BLaER1 (cell line): ENCODE measurements around the gene TSPAN7.

Source experiments
- H3K27ac ChIP-seq: shearing (Covaris generic); formaldehyde crosslinking; 2 replicates; pipeline ENCODE4 v1.8.1; 2022
- H3K27me3 ChIP-seq: shearing (Covaris generic); formaldehyde crosslinking; 2 replicates; pipeline ENCODE4 v1.8.1; 2022
- H3K36me3 ChIP-seq: shearing (Covaris generic); formaldehyde crosslinking; 2 replicates; pipeline ENCODE4 v1.8.1; 2022
- H3K4me1 ChIP-seq: shearing (Covaris generic); formaldehyde crosslinking; 2 replicates; pipeline ENCODE4 v1.8.1; 2022
- H3K4me2 ChIP-seq: shearing (Covaris generic); formaldehyde crosslinking; 2 replicates; pipeline ENCODE4 v1.8.1; 2022
- H3K4me3 ChIP-seq: shearing (Covaris generic); formaldehyde crosslinking; 2 replicates; pipeline ENCODE4 v1.8.1; 2022
- H3K9ac ChIP-seq: shearing (Covaris generic); formaldehyde crosslinking; 2 replicates; pipeline ENCODE4 v1.8.1; 2022
- H3K9me3 ChIP-seq: shearing (Covaris generic); formaldehyde crosslinking; 2 replicates; pipeline ENCODE4 v1.8.1; 2022
- H4K20me1 ChIP-seq: shearing (Covaris generic); formaldehyde crosslinking; 2 replicates; pipeline ENCODE4 v1.8.1; 2022
- Cebpa-rat ChIP-seq: shearing (Covaris generic); IDR thresholded peaks from 2 replicates; pipeline ENCODE4 v1.8.1; 2022

The TSPAN7 gene

GRCh38 chrX:38578167-38578566 lies 16.8 kb downstream of the TSPAN7 start:
- Histone ChIP-seq H3K27ac (no peak overlapping the region), H3K9ac (no peak overlapping the region), H3K36me3 (no peaks in the 10 kb centered on the region), H3K4me2 (no peak overlapping the region), H3K4me3 (no peak overlapping the region), H3K9me3 (no peaks in the 10 kb centered on the region), H4K20me1 (no peaks in the 10 kb centered on the region), H3K4me1 (no peaks in the 10 kb centered on the region), H3K27me3 (no peaks in the 10 kb centered on the region)
- TF ChIP-seq Cebpa-rat = no peak

- H3K4me3 ChIP-seq = no peak overlapping the region
- H3K36me3 ChIP-seq = no peaks in the 10 kb centered on the region
- no peak overlapping the region for H3K4me2 ChIP-seq
- H3K9me3 ChIP-seq = no peaks in the 10 kb centered on the region
- no peak overlapping the region for H3K9ac ChIP-seq
- no peak for TF ChIP-seq Cebpa-rat
- H3K27ac ChIP-seq = no peak overlapping the region
- H3K4me1 ChIP-seq = no peaks in the 10 kb centered on the region
- no peaks in the 10 kb centered on the region for H3K27me3 ChIP-seq
- H4K20me1 ChIP-seq = no peaks in the 10 kb centered on the region
Observed at GRCh38 chrX:38583181-38583580, 21.8 kb downstream of the TSPAN7 start.

GRCh38 chrX:38594434-38594833 lies 33.1 kb downstream of the TSPAN7 start:
- Histone ChIP-seq H3K9me3 (peaks cover 10% of the 10 kb centered on the region), H3K27me3 (no peaks in the 10 kb centered on the region), H3K4me3 (no peak overlapping the region), H3K9ac (no peak overlapping the region), H3K4me1 (peaks cover 1% of the 10 kb centered on the region; the same call in 1 of the 2 replicates), H3K36me3 (no peaks in the 10 kb centered on the region), H3K4me2 (no peak overlapping the region), H3K27ac (no peak overlapping the region), H4K20me1 (no peaks in the 10 kb centered on the region)
- no peak for TF ChIP-seq Cebpa-rat

GRCh38 chrX:38595801-38596200 lies 34.5 kb downstream of the TSPAN7 start:
- Histone ChIP-seq H3K4me3 (no peak overlapping the region), H3K9ac (no peak overlapping the region), H3K27me3 (no peaks in the 10 kb centered on the region), H3K4me1 (peaks cover 15% of the 10 kb centered on the region), H3K27ac (no peak overlapping the region), H3K9me3 (peaks cover 10% of the 10 kb centered on the region), H3K36me3 (no peaks in the 10 kb centered on the region), H4K20me1 (no peaks in the 10 kb centered on the region), H3K4me2 (no peak overlapping the region)
- no peak for TF ChIP-seq Cebpa-rat

GRCh38 chrX:38596939-38597338 lies 35.6 kb downstream of the TSPAN7 start:
- no peak overlapping the region for H3K27ac ChIP-seq
- H3K4me1 ChIP-seq = peaks cover 15% of the 10 kb centered on the region
- H3K4me2 ChIP-seq = no peak overlapping the region
- H3K27me3 ChIP-seq = no peaks in the 10 kb centered on the region
- H3K9me3 ChIP-seq = peaks cover 7% of the 10 kb centered on the region
- H3K36me3 ChIP-seq = no peaks in the 10 kb centered on the region
- no peaks in the 10 kb centered on the region for H4K20me1 ChIP-seq
- no peak overlapping the region for H3K4me3 ChIP-seq
- no peak overlapping the region for H3K9ac ChIP-seq
- TF ChIP-seq Cebpa-rat = no peak

- Histone ChIP-seq H4K20me1 (no peaks in the 10 kb centered on the region), H3K4me2 (peak overlapping the region; percentile 35), H3K27ac (no peak overlapping the region), H3K36me3 (no peaks in the 10 kb centered on the region), H3K4me1 (peaks cover 15% of the 10 kb centered on the region), H3K9ac (no peak overlapping the region), H3K27me3 (no peaks in the 10 kb centered on the region), H3K4me3 (no peak overlapping the region), H3K9me3 (no peaks in the 10 kb centered on the region)
- no peak for TF ChIP-seq Cebpa-rat
Observed at GRCh38 chrX:38599796-38600755, 38.7 kb downstream of the TSPAN7 start.

- no peak overlapping the region for H3K9ac ChIP-seq
- H4K20me1 ChIP-seq = no peaks in the 10 kb centered on the region
- H3K27me3 ChIP-seq = no peaks in the 10 kb centered on the region
- no peak overlapping the region for H3K27ac ChIP-seq
- H3K36me3 ChIP-seq = no peaks in the 10 kb centered on the region
- no peak for TF ChIP-seq Cebpa-rat
- H3K4me1 ChIP-seq = peaks cover 15% of the 10 kb centered on the region
- no peak overlapping the region for H3K4me2 ChIP-seq
- no peaks in the 10 kb centered on the region for H3K9me3 ChIP-seq
- no peak overlapping the region for H3K4me3 ChIP-seq
Observed at GRCh38 chrX:38601866-38602265, 40.5 kb downstream of the TSPAN7 start.

GRCh38 chrX:38606821-38607220 lies 45.5 kb downstream of the TSPAN7 start:
- H3K4me3 ChIP-seq = no peak overlapping the region

GRCh38 chrX:38607976-38608375 lies 46.6 kb downstream of the TSPAN7 start:
- no peak overlapping the region for H3K9ac ChIP-seq

More at GRCh38 chrX:38606821-38607220, 45.5 kb downstream of the TSPAN7 start:
- no peaks in the 10 kb centered on the region for H3K36me3 ChIP-seq
- no peaks in the 10 kb centered on the region for H3K9me3 ChIP-seq
- H3K4me2 ChIP-seq = no peak overlapping the region
- H3K9ac ChIP-seq = no peak overlapping the region
- TF ChIP-seq Cebpa-rat = no peak
- H4K20me1 ChIP-seq = no peaks in the 10 kb centered on the region
- H3K4me1 ChIP-seq = peaks cover 14% of the 10 kb centered on the region
- H3K27me3 ChIP-seq = no peaks in the 10 kb centered on the region
- no peak overlapping the region for H3K27ac ChIP-seq

GRCh38 chrX:38610849-38611248 lies 49.5 kb downstream of the TSPAN7 start:
- TF ChIP-seq Cebpa-rat = no peak
- Histone ChIP-seq H3K4me3 (no peak overlapping the region), H3K4me1 (peaks cover 14% of the 10 kb centered on the region), H3K4me2 (no peak overlapping the region), H3K9me3 (no peaks in the 10 kb centered on the region), H3K27me3 (no peaks in the 10 kb centered on the region), H3K27ac (no peak overlapping the region), H4K20me1 (no peaks in the 10 kb centered on the region), H3K9ac (no peak overlapping the region), H3K36me3 (no peaks in the 10 kb centered on the region)

More at GRCh38 chrX:38607976-38608375, 46.6 kb downstream of the TSPAN7 start:
- no peak overlapping the region for H3K4me3 ChIP-seq
- TF ChIP-seq Cebpa-rat = no peak
- H3K4me2 ChIP-seq = peak overlapping the region; percentile 54
- no peaks in the 10 kb centered on the region for H4K20me1 ChIP-seq
- H3K27me3 ChIP-seq = no peaks in the 10 kb centered on the region
- no peaks in the 10 kb centered on the region for H3K36me3 ChIP-seq
- H3K9me3 ChIP-seq = no peaks in the 10 kb centered on the region
- H3K4me1 ChIP-seq = peaks cover 14% of the 10 kb centered on the region
- H3K27ac ChIP-seq = no peak overlapping the region; the same call in 1 of the 2 replicates
